Hippocampal formation (tissue), 2 donors: ENCODE results near the gene BFSP1.

Experiments used
- DNase-seq, 2 donors: peaks; one replicate each; lab custom pipeline; 2025; lab: John Stamatoyannopoulos, UW

The BFSP1 gene

GRCh38 chr20:17557675-17558006 is 26.5 kb upstream of the BFSP1 start:
- no peak for DNase-seq

- DNase-seq, result peak in 1 of 2 donors; percentile 7
Measured at GRCh38 chr20:17556837-17557674, 25.9 kb upstream of the BFSP1 start.

- DNase-seq, result no peak
Measured at GRCh38 chr20:17555106-17555505, 23.9 kb upstream of the BFSP1 start.

- no peak for DNase-seq
Measured at GRCh38 chr20:17549131-17549530, 18.0 kb upstream of the BFSP1 start.

- no peak for DNase-seq
Measured at GRCh38 chr20:17545127-17545526, 13.9 kb upstream of the BFSP1 start.

GRCh38 chr20:17543531-17544131 is 12.5 kb upstream of the BFSP1 start:
- DNase-seq, result no peak

GRCh38 chr20:17542993-17543412 is 11.8 kb upstream of the BFSP1 start:
- no peak for DNase-seq

GRCh38 chr20:17542481-17542880 is 11.3 kb upstream of the BFSP1 start:
- no peak for DNase-seq

- DNase-seq, result no peak
Measured at GRCh38 chr20:17541996-17542395, 10.8 kb upstream of the BFSP1 start.

GRCh38 chr20:17541596-17541995 is 10.4 kb upstream of the BFSP1 start:
- no peak for DNase-seq

- no peak for DNase-seq
Measured at GRCh38 chr20:17538517-17539170, 7.5 kb upstream of the BFSP1 start.

GRCh38 chr20:17537959-17538358 is 6.8 kb upstream of the BFSP1 start:
- DNase-seq, result no peak

- DNase-seq, result peak; percentile 54 to 63
Measured at GRCh38 chr20:17536944-17537444, 5.8 kb upstream of the BFSP1 start.

GRCh38 chr20:17534077-17534476 is 2.9 kb upstream of the BFSP1 start:
- no peak for DNase-seq

- DNase-seq, result no peak
Measured at GRCh38 chr20:17533396-17533795, 2.2 kb upstream of the BFSP1 start.

- DNase-seq, result no peak
Measured at GRCh38 chr20:17531665-17532025, 466 bp upstream of the BFSP1 start.

GRCh38 chr20:17530153-17530552 is 1.0 kb downstream of the BFSP1 start:
- no peak for DNase-seq

- no peak for DNase-seq
Measured at GRCh38 chr20:17529586-17529985, 1.6 kb downstream of the BFSP1 start.

- DNase-seq, result no peak
Measured at GRCh38 chr20:17525650-17526049, 5.5 kb downstream of the BFSP1 start.

GRCh38 chr20:17525132-17525531 is 6.0 kb downstream of the BFSP1 start:
- no peak for DNase-seq

- DNase-seq, result no peak
Measured at GRCh38 chr20:17524560-17524959, 6.6 kb downstream of the BFSP1 start.

GRCh38 chr20:17523326-17523725 is 7.9 kb downstream of the BFSP1 start:
- DNase-seq, result no peak

- DNase-seq, result no peak
Measured at GRCh38 chr20:17522528-17522927, 8.7 kb downstream of the BFSP1 start.
